GM20000 (cell line): Measurements from ENCODE around the gene PIAS1.
"Not testable (repeated sequence)": the region's sequence is repeated elsewhere in the genome, so short reads cannot be mapped to it uniquely, and the experiment has no call there.

Experiments
- DNase-seq: peaks from one replicate; pipeline ENCODE4 v3.0.0; 2012; ENCODE audit warnings: low spot score
- TF ChIP-seq, protein P1 (sequence below): IDR thresholded peaks from 2 replicates; pipeline ENCODE4 v1.5.1; 2012; ENCODE audit warnings: mild to moderate bottlenecking, control low read depth; ENCODE audit errors: extremely low read depth, missing control alignments

PIAS1 gene

DNA sequence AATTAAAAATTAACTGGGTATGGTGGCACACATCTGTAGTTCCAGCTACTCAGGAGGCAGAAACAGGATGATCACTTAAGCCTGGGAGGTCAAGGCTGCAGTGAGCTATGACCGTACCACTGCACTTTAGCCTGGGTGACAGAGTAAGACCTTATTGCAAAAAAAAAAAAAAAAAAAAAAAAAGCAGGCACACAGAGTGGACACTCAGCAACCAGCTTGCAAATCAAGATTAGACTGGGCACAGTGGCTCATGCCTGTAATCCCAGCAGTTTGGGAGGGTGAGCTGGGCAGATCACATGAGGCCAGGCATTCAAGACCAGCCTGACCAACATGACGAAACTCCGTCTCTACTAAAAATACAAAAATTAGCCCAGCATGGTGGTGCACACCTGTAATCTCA, 170.0 kb downstream of the PIAS1 start:
- TF ChIP-seq, protein P1, sequence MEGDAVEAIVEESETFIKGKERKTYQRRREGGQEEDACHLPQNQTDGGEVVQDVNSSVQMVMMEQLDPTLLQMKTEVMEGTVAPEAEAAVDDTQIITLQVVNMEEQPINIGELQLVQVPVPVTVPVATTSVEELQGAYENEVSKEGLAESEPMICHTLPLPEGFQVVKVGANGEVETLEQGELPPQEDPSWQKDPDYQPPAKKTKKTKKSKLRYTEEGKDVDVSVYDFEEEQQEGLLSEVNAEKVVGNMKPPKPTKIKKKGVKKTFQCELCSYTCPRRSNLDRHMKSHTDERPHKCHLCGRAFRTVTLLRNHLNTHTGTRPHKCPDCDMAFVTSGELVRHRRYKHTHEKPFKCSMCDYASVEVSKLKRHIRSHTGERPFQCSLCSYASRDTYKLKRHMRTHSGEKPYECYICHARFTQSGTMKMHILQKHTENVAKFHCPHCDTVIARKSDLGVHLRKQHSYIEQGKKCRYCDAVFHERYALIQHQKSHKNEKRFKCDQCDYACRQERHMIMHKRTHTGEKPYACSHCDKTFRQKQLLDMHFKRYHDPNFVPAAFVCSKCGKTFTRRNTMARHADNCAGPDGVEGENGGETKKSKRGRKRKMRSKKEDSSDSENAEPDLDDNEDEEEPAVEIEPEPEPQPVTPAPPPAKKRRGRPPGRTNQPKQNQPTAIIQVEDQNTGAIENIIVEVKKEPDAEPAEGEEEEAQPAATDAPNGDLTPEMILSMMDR: no peak
- DNase-seq: no peak

DNA sequence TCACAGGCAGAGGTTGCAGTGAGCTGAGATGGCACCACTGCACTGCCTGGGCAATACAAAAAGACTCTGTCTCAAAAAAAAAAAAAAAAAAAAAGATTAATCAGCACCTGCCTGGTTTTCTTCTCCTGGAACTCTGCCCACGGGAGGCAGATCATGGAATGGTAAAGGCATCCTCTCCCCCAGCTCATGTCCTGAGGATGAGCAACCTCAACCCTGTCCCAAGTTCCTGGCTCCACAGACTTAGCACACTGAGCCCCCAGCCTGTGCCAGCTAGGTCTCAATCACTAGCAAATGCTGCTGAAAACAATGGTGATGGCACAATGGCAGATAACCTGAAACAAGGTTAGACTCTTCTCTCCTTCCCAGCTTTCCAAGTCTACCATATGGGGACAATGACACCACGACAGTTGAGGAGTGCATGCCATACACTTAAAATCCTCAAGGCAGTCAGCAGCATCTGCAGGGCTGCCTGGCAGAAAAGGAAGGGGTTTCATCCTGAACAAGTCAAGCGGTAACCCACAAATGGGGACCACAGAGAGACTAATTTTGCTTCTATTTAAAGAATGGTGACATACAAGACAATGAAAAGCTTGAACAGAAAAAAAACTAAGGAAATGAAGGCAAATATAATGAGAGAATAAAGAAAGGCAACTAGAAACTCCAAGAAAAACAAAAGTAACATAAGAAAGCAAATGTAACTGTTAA, 170.6 kb downstream of the PIAS1 start:
- TF ChIP-seq, protein P1: no peak
- DNase-seq: peak; percentile 52

DNA sequence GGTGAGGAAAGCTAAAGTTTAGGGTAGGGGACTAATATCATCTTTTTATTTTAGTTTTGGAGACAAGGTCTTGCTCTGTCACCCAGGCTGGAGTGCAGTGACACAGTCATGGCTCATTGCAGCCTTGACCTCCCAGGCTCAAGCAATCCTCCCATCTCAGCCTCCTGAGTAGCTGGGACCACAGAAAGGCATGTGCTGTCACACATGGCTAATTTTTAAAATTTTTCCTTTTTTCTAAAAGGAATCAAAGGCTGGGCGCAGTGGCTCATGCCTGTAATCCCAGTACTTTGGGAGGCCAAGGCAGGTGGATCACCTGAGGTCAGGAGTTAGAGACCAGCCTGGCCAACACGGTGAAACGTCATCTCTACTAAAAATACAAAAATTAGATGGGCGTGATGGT, 171.3 kb downstream of the PIAS1 start:
- DNase-seq: not testable (repeated sequence)

DNA sequence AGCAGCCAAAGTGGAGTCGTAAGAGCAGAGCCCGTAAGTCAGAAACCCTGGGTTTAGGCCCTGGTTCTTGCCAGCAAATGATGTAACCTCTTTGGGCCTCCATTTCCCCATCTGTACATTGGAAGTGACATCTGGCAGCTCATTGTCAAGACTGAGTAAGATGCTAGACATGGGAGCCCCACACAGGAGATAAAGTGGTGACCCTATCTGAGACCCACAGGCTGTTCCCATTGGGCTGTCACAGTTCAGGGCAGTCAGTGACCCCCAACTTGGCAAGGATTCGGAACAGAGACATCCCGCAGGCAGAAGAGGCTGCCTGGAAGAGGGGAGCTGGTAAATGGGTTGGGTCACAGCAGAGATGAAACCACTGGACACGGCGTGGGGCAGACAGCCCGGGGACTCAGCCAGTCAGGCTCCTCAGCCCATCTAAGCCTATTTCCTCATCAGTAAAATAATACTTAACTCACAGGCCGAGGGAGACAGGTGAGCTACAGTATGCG, 173.6 kb downstream of the PIAS1 start:
- TF ChIP-seq, protein P1: no peak
- peak; percentile 19 for DNase-seq

DNA sequence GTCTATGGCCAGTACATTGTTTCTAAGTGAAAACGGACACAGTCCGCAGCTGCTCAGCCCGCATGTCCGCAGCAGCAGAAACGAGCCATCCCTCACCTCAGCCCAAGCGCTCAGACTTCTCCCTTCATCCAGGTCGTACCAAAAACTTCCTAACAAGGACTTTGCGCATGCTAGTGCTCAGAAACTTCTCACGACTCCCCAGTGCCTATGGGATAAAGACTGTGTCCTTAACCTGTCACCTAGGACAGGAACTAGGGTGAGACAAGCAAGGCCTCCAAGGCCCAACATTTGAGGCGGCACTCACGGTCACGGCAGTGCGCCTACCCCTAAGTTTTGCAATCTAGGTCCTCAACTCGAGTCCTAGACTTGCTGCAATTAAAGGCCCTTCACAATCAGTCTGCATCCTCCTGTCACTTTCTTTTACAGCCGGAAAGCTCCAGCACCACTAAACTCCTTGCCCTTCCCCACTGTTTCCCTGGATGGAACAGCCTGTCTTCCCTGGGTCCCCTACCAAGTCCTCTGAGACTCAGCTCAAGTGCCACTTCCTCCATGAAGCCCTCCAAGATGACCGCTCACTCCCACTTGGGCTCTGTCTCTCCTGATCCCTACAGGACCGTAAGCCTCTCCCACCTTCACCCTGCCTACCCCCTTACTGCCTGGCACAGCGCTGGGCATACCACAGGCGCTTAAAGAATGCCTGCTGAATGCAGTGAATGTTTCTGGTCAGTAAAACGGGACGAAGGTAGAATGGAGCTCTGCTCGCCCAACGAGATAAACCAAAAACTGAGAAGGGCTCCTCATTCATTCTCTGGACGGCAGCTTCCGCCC, 174.2 kb downstream of the PIAS1 start:
- peak; percentile 29 for DNase-seq
- TF ChIP-seq, protein P1: no peak

DNA sequence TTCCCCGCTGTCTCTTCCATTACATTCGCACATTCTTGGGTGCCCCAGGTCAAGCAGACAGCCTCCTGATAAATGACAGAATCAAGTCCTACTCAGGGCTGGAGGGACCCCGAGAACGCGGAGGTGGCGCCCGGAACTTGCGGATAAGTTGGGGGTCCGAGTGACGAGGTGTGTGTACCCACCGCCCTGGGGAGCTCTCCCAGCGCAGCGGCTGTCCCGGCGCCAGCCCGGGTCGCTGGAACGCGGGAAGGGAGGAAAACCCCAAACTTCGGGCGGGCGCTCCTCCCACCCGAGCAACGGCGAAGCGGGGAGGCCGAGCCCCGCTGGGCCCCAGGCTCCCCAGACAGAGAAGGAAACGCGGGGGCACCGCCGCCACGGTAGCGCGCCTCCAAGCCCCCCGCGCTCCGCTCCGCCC, 174.9 kb downstream of the PIAS1 start:
- DNase-seq: no peak
- TF ChIP-seq, protein P1: no peak

DNA sequence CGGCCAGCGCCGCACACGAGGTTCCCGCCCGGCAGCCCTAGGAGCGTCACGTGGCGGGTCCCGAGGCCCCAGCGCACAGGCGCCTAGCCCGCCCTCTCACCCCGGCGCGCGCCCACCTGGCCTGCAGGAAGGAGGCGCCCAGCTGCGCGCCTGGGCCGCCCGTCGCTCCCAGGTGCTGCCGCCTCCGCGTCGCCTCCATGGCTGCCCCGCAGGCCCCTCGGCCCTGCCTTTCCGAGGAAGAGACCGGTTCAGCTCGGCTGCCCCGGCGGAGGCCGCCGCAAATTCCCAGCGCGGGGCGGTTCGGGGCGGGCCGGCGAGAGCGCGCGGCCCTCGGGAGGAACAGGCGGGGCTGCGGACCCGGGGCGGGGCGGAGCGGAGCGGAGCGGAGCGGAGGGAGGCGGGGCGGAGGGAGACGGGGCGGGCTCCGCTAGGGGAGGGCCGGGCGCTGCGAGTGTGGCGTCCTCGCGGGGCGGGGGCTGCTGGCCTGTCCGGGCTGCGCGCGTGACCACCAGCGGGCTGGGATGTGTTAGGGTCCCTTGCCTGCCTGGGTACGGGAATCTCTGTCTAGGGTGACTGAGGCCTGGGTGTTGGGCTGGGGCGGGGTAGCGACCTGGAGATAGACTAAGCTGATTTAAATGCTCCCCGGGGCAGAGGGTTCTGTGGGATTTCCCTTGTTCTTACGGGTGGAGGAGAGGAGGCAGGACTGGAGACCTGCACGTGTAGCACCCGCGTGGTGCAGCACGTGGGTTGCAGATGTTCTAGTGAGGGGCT, 175.5 kb downstream of the PIAS1 start, which contains the start of gene CLN6:
TSS of gene CLN6 (minus strand) at position 343 of the 771 bp plus-strand sequence. CDS start at position 199, 144 bp downstream.
- TF ChIP-seq, protein P1: no peak
- peak; percentile 97 for DNase-seq
